ENCODE results near the gene VWC2.

DNA sequence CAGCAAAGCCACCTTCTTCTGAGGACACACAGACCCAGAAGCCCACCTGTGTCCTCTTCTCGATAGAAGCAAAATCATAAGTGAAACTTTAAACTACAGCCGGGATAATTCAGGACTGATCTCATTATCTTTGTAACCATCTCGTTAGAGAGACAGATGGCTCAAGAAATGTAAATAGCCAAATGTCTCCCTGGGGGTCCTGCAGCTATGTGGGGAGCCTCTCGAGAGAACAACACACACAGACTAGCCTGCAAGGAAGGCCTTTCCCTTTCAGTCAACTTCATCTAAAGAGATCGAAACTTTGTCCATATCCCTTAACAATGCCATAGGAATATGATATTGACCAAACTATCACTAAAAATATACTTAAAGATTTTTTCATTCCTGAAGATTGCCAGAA lies 93.5 kb downstream of the VWC2 start:
- TF ChIP-seq ZFP30 (CRISPR knock-in tag; IDR thresholded peaks at IDR 0.05) (no peak), ZNF70 (CRISPR knock-in tag; IDR thresholded peaks at IDR 0.05) (no peak), SNAI2 (CRISPR knock-in tag; IDR thresholded peaks at IDR 0.05) (no peak), RARB (CRISPR knock-in tag; IDR thresholded peaks at IDR 0.05) (no peak), ESRRG (CRISPR knock-in tag; IDR thresholded peaks at IDR 0.05) (no peak), ARNTL (CRISPR knock-in tag; IDR thresholded peaks at IDR 0.05; ENCODE audit: borderline replicate concordance, low read depth) (no peak), BACH2 (CRISPR knock-in tag; IDR thresholded peaks at IDR 0.05; ENCODE audit: borderline replicate concordance) (no peak), TOX (CRISPR knock-in tag; IDR thresholded peaks at IDR 0.05; ENCODE audit: borderline replicate concordance) (no peak), ISL1 (CRISPR knock-in tag; IDR thresholded peaks at IDR 0.05) (no peak), PPARA (CRISPR knock-in tag; IDR thresholded peaks at IDR 0.05; ENCODE audit: borderline replicate concordance) (no peak), CSDC2 (CRISPR knock-in tag; IDR thresholded peaks at IDR 0.05) (no peak)
- TF ChIP-seq, protein P1, sequence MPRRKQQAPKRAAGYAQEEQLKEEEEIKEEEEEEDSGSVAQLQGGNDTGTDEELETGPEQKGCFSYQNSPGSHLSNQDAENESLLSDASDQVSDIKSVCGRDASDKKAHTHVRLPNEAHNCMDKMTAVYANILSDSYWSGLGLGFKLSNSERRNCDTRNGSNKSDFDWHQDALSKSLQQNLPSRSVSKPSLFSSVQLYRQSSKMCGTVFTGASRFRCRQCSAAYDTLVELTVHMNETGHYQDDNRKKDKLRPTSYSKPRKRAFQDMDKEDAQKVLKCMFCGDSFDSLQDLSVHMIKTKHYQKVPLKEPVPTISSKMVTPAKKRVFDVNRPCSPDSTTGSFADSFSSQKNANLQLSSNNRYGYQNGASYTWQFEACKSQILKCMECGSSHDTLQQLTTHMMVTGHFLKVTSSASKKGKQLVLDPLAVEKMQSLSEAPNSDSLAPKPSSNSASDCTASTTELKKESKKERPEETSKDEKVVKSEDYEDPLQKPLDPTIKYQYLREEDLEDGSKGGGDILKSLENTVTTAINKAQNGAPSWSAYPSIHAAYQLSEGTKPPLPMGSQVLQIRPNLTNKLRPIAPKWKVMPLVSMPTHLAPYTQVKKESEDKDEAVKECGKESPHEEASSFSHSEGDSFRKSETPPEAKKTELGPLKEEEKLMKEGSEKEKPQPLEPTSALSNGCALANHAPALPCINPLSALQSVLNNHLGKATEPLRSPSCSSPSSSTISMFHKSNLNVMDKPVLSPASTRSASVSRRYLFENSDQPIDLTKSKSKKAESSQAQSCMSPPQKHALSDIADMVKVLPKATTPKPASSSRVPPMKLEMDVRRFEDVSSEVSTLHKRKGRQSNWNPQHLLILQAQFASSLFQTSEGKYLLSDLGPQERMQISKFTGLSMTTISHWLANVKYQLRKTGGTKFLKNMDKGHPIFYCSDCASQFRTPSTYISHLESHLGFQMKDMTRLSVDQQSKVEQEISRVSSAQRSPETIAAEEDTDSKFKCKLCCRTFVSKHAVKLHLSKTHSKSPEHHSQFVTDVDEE (CRISPR knock-in tag; IDR thresholded peaks at IDR 0.05): no peak
- TF ChIP-seq, protein P2, sequence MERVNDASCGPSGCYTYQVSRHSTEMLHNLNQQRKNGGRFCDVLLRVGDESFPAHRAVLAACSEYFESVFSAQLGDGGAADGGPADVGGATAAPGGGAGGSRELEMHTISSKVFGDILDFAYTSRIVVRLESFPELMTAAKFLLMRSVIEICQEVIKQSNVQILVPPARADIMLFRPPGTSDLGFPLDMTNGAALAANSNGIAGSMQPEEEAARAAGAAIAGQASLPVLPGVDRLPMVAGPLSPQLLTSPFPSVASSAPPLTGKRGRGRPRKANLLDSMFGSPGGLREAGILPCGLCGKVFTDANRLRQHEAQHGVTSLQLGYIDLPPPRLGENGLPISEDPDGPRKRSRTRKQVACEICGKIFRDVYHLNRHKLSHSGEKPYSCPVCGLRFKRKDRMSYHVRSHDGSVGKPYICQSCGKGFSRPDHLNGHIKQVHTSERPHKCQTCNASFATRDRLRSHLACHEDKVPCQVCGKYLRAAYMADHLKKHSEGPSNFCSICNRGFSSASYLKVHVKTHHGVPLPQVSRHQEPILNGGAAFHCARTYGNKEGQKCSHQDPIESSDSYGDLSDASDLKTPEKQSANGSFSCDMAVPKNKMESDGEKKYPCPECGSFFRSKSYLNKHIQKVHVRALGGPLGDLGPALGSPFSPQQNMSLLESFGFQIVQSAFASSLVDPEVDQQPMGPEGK (CRISPR knock-in tag; IDR thresholded peaks at IDR 0.05; ENCODE audit: borderline replicate concordance): no peak
- TF ChIP-seq, protein P3, sequence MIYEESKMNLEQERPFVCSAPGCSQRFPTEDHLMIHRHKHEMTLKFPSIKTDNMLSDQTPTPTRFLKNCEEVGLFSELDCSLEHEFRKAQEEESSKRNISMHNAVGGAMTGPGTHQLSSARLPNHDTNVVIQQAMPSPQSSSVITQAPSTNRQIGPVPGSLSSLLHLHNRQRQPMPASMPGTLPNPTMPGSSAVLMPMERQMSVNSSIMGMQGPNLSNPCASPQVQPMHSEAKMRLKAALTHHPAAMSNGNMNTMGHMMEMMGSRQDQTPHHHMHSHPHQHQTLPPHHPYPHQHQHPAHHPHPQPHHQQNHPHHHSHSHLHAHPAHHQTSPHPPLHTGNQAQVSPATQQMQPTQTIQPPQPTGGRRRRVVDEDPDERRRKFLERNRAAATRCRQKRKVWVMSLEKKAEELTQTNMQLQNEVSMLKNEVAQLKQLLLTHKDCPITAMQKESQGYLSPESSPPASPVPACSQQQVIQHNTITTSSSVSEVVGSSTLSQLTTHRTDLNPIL (CRISPR knock-in tag; IDR thresholded peaks at IDR 0.05; ENCODE audit: low read depth): no peak

Data from SK-N-SH treated with all-trans-retinoic acid at 6 μM for 48 hours (cell line).